Measurements from ENCODE around the gene CNTN4. TPM values are rescaled to one million over a fixed set of nuclear protein-coding genes. Genes with fewer than 3 reads are reported as not detected.

The CNTN4 gene
- total and polyA plus RNA-seq, 2 experiments from 2014 or later: 5.6 to 7.9 TPM

DNA sequence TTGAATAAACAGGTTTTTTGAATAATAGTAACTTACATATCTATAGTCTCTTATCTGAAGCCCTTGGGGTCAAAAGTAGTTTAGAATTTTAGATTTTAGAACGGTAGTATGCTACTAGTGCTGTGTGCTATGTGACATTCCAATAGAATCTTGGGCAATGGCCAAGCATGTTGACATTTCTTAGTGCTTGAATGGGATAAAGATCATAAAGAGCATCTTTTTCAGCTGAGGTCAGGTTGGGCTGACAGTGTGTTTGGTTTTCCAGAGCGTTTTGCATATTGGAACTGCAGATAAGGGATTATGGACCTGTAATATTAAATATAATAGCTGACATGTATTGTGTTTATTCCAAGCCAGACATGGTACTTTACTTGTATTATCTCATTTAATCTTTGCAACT lies 32.1 kb downstream of the CNTN4 start:
- H3K36me3 ChIP-seq: no peaks in the 10 kb centered on the region
- no peak for DNase-seq (ENCODE audit: low read depth in 1 of 2, low spot score in 1 of 2)
- H3K4me3 ChIP-seq: no peak overlapping the region
- TF ChIP-seq, protein P1, sequence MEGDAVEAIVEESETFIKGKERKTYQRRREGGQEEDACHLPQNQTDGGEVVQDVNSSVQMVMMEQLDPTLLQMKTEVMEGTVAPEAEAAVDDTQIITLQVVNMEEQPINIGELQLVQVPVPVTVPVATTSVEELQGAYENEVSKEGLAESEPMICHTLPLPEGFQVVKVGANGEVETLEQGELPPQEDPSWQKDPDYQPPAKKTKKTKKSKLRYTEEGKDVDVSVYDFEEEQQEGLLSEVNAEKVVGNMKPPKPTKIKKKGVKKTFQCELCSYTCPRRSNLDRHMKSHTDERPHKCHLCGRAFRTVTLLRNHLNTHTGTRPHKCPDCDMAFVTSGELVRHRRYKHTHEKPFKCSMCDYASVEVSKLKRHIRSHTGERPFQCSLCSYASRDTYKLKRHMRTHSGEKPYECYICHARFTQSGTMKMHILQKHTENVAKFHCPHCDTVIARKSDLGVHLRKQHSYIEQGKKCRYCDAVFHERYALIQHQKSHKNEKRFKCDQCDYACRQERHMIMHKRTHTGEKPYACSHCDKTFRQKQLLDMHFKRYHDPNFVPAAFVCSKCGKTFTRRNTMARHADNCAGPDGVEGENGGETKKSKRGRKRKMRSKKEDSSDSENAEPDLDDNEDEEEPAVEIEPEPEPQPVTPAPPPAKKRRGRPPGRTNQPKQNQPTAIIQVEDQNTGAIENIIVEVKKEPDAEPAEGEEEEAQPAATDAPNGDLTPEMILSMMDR (IDR thresholded peaks at IDR 0.05; ENCODE audit: low read depth, low read length): no peak
- no peaks in the 10 kb centered on the region for H3K9me3 ChIP-seq (ENCODE audit: low read depth)
- no peak overlapping the region for H3K27ac ChIP-seq
- peaks cover 14% of the 10 kb centered on the region for H3K4me1 ChIP-seq (ENCODE audit: low read depth)
- no peaks in the 10 kb centered on the region for H3K27me3 ChIP-seq

DNA sequence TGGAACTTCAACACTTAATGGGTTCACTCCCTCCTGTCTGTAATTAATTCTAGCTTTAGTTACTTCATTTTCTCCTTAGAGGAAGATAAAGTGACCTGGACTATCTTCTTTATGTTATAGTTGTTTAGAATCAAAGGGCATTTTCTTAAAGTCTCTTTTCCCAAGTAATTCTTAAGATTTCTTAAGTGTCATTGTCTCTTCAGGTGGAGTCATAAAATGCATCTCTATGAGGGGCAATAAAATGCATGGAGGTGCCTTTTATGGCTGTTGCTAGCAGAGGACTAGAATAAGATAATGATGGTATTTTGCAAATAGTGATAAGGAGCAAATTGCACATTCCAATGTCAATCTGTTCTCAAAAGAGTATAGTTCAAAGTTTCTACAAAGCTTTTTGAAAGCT lies 34.5 kb downstream of the CNTN4 start:
- Histone ChIP-seq H3K4me1 (ENCODE audit: low read depth) (peaks cover 9% of the 10 kb centered on the region), H3K36me3 (no peaks in the 10 kb centered on the region), H3K27ac (no peak overlapping the region), H3K9me3 (ENCODE audit: low read depth) (no peaks in the 10 kb centered on the region), H3K4me3 (no peak overlapping the region), H3K27me3 (no peaks in the 10 kb centered on the region)
- TF ChIP-seq, protein P1 (IDR thresholded peaks at IDR 0.05; ENCODE audit: low read depth, low read length): no peak
- no peak for DNase-seq (ENCODE audit: low read depth in 1 of 2, low spot score in 1 of 2)

DNA sequence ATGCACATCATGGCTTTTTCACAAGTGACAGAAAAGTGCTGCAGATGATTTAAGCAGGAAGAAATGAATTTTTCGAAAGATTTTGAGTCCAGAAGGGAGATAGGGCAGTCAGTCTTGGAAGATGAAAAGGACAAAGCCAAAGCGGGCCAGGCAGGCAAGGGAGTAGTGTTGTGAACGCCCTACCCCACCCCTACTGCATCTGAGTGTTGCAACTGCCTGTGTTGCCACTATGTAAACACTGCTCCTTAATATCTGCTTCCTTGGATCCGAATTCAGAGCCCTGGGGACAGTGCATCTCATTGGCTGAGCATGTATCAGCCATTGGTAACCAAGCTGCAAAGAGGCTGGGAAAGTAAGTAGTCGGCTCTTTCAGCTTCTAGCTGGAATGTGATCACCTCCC lies 39.0 kb downstream of the CNTN4 start:
- Histone ChIP-seq H3K27ac (no peak overlapping the region), H3K9me3 (ENCODE audit: low read depth) (no peaks in the 10 kb centered on the region), H3K27me3 (no peaks in the 10 kb centered on the region), H3K36me3 (no peaks in the 10 kb centered on the region), H3K4me3 (no peak overlapping the region), H3K4me1 (ENCODE audit: low read depth) (peaks cover 7% of the 10 kb centered on the region)
- DNase-seq (ENCODE audit: low read depth in 1 of 2, low spot score in 1 of 2): no peak
- TF ChIP-seq, protein P1 (IDR thresholded peaks at IDR 0.05; ENCODE audit: low read depth, low read length): no peak

- no peak for DNase-seq (ENCODE audit: low read depth in 1 of 2, low spot score in 1 of 2)
- no peaks in the 10 kb centered on the region for H3K9me3 ChIP-seq (ENCODE audit: low read depth)
- no peak overlapping the region for H3K27ac ChIP-seq
- no peaks in the 10 kb centered on the region for H3K4me1 ChIP-seq (ENCODE audit: low read depth)
- H3K36me3 ChIP-seq: no peaks in the 10 kb centered on the region
- no peaks in the 10 kb centered on the region for H3K27me3 ChIP-seq
- TF ChIP-seq, protein P1 (IDR thresholded peaks at IDR 0.05; ENCODE audit: low read depth, low read length): no peak
- no peak overlapping the region for H3K4me3 ChIP-seq
Measured at GRCh38 chr3:2141482-2141881, 42.8 kb downstream of the CNTN4 start.

GRCh38 chr3:2148561-2149340 lies 50.1 kb downstream of the CNTN4 start:
- DNase-seq (ENCODE audit: low read depth in 1 of 2, low spot score in 1 of 2): no peak
- H3K27me3 ChIP-seq: no peaks in the 10 kb centered on the region
- TF ChIP-seq, protein P1 (IDR thresholded peaks at IDR 0.05; ENCODE audit: low read depth, low read length): no peak
- no peaks in the 10 kb centered on the region for H3K4me1 ChIP-seq (ENCODE audit: low read depth)
- H3K4me3 ChIP-seq: no peak overlapping the region
- H3K36me3 ChIP-seq: no peaks in the 10 kb centered on the region
- H3K9me3 ChIP-seq (ENCODE audit: low read depth): no peaks in the 10 kb centered on the region
- H3K27ac ChIP-seq: no peak overlapping the region

Data from cardiac muscle cell (in vitro differentiated cells and primary cell).